ENCODE results near the gene CORO1C.

CORO1C gene

GRCh38 chr12:108729612-108730364 lies 1.5 kb downstream of the CORO1C start:
- H3K4me3 ChIP-seq (ENCODE audit: low read depth, low read length) = peak overlapping the region; percentile 84
- DNase-seq (ENCODE audit: low read depth) = no peak
- no peak for TF ChIP-seq CTCF (IDR thresholded peaks at IDR 0.05; ENCODE audit: low read depth, low read length, missing control alignments)

- TF ChIP-seq CTCF (IDR thresholded peaks at IDR 0.05; ENCODE audit: low read depth, low read length, missing control alignments) = no peak
- DNase-seq (ENCODE audit: low read depth) = no peak
- peak overlapping the region; percentile 84; the same call in 1 of the 2 replicates for H3K4me3 ChIP-seq (ENCODE audit: low read depth, low read length)
Observed at GRCh38 chr12:108728820-108729611, 2.3 kb downstream of the CORO1C start.

- no peak for DNase-seq (ENCODE audit: low read depth)
- TF ChIP-seq CTCF (IDR thresholded peaks at IDR 0.05; ENCODE audit: low read depth, low read length, missing control alignments) = no peak
- H3K4me3 ChIP-seq (ENCODE audit: low read depth, low read length) = no peak overlapping the region
Observed at GRCh38 chr12:108727868-108728735, 3.2 kb downstream of the CORO1C start.

- no peak for TF ChIP-seq CTCF (IDR thresholded peaks at IDR 0.05; ENCODE audit: low read depth, low read length, missing control alignments)
- DNase-seq (ENCODE audit: low read depth) = no peak
- H3K4me3 ChIP-seq (ENCODE audit: low read depth, low read length) = no peak overlapping the region
Observed at GRCh38 chr12:108727161-108727560, 4.2 kb downstream of the CORO1C start.

GRCh38 chr12:108724890-108725151 lies 6.5 kb downstream of the CORO1C start:
- no peak for DNase-seq (ENCODE audit: low read depth)
- no peak for TF ChIP-seq CTCF (IDR thresholded peaks at IDR 0.05; ENCODE audit: low read depth, low read length, missing control alignments)
- no peak overlapping the region for H3K4me3 ChIP-seq (ENCODE audit: low read depth, low read length)

- no peak for DNase-seq (ENCODE audit: low read depth)
- no peak overlapping the region for H3K4me3 ChIP-seq (ENCODE audit: low read depth, low read length)
Observed at GRCh38 chr12:108724054-108724889, 7.0 kb downstream of the CORO1C start.

More at GRCh38 chr12:108724054-108724889, 7.0 kb downstream of the CORO1C start:
- no peak for TF ChIP-seq CTCF (IDR thresholded peaks at IDR 0.05; ENCODE audit: low read depth, low read length, missing control alignments)
